Erythroblast (primary cell): ENCODE data around the gene EGLN1.

Experiments
- GATA1 ChIP-seq: IDR thresholded peaks from 2 replicates; pipeline ENCODE4 v1.6.1; 2011; ENCODE audit warnings: low read depth, mild to moderate bottlenecking, control low read depth, low read length, moderate library complexity
- POLR2A ChIP-seq: IDR thresholded peaks from 2 replicates; pipeline ENCODE4 v1.6.1; 2011; ENCODE audit warnings: mild to moderate bottlenecking, low read length

DNA sequence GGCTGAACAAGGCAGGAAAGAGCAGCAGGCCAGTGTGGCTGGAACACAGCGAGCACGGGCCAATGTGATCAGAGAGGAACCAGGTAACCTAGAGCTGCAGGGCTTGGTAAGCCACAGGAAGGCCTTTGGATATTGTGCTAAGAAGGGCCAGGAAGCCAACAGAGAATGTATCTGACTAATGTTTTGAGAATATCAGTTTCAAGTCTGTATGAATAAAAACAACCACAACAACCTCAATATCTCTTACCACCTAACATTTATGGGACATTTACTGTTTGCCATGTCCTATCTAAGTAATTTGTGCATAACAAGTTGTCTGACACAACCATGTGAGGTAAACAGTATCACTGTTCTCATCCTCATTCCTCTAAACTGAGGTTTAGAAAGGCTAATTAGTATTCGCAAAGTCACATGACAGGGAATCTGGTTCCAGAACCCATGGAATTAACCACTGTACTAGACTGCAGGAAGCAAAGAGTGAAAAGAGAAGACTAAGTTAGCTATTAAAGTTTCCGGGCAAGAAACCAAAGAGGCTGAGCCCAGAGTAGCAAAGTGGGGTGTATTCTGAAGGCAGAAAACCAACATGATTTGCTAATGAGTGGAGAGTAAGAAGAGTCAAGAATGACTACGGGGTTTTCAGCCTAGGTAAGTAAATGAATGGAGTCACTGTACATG, 45.1 kb downstream of the EGLN1 start:
- no peak for TF ChIP-seq POLR2A
- no peak for TF ChIP-seq GATA1
